GM19438 (cell line): ENCODE data around the gene SMIM11.
"Not testable (repeated sequence)": the region's sequence is repeated elsewhere in the genome, so short reads cannot be mapped to it uniquely, and the experiment has no call there.

Source experiments
- ATAC-seq: cut with Tn5 transposase; IDR thresholded peaks from one replicate; pipeline ENCODE4 v1.9.1; 2021; ENCODE audit warnings: low read depth; ENCODE audit not compliant: unreplicated experiment

The SMIM11 gene

GRCh38 chr21:34406676-34407075 is 31.4 kb downstream of the SMIM11 start:
- ATAC-seq = not testable (repeated sequence)

- ATAC-seq = not testable (repeated sequence)
These were observed 32.0 kb downstream of the SMIM11 start for GRCh38 chr21:34407294-34407693.

- ATAC-seq = not testable (repeated sequence)
These were observed 42.3 kb downstream of the SMIM11 start for GRCh38 chr21:34417448-34418077.

DNA sequence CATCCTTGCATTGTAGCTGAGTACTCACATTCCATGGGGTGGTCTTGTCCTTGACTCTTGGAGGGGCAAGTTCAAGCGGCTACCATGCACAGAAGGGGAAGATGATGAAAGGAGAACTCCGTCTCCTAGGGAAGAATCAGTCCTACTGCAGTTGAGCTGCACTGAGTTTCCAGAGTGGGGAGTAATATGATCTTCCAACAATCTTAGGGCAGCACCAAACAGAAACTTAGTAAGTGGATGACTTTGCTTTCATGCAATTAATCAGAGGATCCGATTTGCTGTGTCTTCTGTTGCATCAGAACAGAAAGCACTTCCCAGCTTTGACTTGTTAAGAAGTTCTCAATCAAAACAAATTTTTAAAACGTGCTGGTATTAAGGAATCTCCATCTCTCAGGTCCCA is 48.5 kb downstream of the SMIM11 start, which contains the start of gene SMIM34:
Gene SMIM34, minus strand, starts transcription at position 147 of the 400 bp plus-strand sequence. Its CDS starts 112 bp downstream, at position 35.
- not testable (repeated sequence) for ATAC-seq

DNA sequence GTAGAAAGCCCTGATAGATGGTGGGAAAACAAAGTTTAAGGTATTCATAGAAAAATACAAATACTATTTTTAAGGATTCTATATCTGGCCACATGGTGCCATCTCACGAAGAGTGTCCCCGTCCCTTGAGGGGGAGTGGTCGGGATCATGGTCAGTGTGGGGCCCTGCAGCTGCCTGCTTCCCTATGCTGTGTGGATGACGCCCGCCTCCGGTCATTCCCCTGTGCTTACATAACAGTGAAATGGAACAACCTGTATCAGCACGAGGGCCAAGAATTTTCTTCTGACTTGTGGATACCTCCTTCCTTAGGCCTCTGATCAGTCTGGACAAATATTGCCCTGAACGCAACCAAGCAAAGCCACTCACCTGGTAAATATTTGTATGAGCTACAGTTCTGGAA is 52.0 kb downstream of the SMIM11 start:
- ATAC-seq = not testable (repeated sequence)

GRCh38 chr21:34428441-34428840 is 53.1 kb downstream of the SMIM11 start:
- ATAC-seq = not testable (repeated sequence)

- ATAC-seq = not testable (repeated sequence)
These were observed 54.4 kb downstream of the SMIM11 start for GRCh38 chr21:34429710-34430109.
